Sigmoid colon (tissue), 7 donors: Measurements from ENCODE around the gene SUPT5H. TPM values are rescaled to one million over a fixed set of nuclear protein-coding genes. Genes with fewer than 3 reads are reported as not detected.

Source experiments
- DNase-seq: peaks from one replicate; pipeline ENCODE4 v3.0.0-alpha.2; 2019
- H3K27ac ChIP-seq, 4 donors: fragments of 200-600 bp; sonication (generic); one replicate each; pipeline ENCODE4 v1.5.1; 2016 to 2019; ENCODE audit warnings: mild to moderate bottlenecking in 1 of 4
- H3K27me3 ChIP-seq, 3 donors: fragments of 200-600 bp; sonication (generic); one replicate each; pipeline ENCODE4 v1.5.1; 2019; ENCODE audit warnings: mild to moderate bottlenecking in 1 of 3
- H3K36me3 ChIP-seq, 4 donors: fragments of 200-600 bp; sonication (generic); one replicate each; pipeline ENCODE4 v1.5.1; 2016 to 2019
- H3K4me1 ChIP-seq, 4 donors: fragments of 200-600 bp; sonication (generic); one replicate each; pipeline ENCODE4 v1.5.1; 2017 to 2019
- H3K4me3 ChIP-seq, 4 donors: fragments of 200-600 bp; sonication (generic); one replicate each; pipeline ENCODE4 v1.5.1; 2017 to 2019; ENCODE audit warnings: mild to moderate bottlenecking in 2 of 4, moderate library complexity in 1 of 4
- H3K9me3 ChIP-seq, 4 donors: fragments of 200-600 bp in 3 of 4; sonication (generic) in 3 of 4; one replicate each; pipeline versions ENCODE4 v1.5.1 to v1.6.1; 2013 to 2019
- CTCF ChIP-seq, 4 experiments: fragments of 450-650 bp in 3 of 4; fragments of 200-600 bp in 1 of 4; IDR thresholded peaks; one replicate each; pipeline ENCODE4 v1.5.1; 2016 to 2019; ENCODE audit warnings: antibody characterized with exemption in 4 of 4, mild to moderate bottlenecking in 3 of 4, moderate library complexity in 2 of 4
- EP300 ChIP-seq, 4 donors: sonication (generic); formaldehyde crosslinking; IDR thresholded peaks; one replicate each; pipeline ENCODE4 v1.6.1; 2017; ENCODE audit warnings: antibody characterized with exemption in 4 of 4
- POLR2A ChIP-seq, 2 donors: fragments of 450-650 bp; IDR thresholded peaks; one replicate each; pipeline ENCODE4 v1.6.1; 2016; ENCODE audit warnings: antibody characterized with exemption in 2 of 2, mild to moderate bottlenecking in 2 of 2, moderate library complexity in 2 of 2
- POLR2AphosphoS5 ChIP-seq, 4 donors: sonication (generic); formaldehyde crosslinking; IDR thresholded peaks; one replicate each; pipeline ENCODE4 v1.6.1; 2017; ENCODE audit warnings: antibody characterized with exemption in 4 of 4
- WGBS, 2 donors: extraction: QIAGEN DNeasy Blood & Tissue Kit; methylation state at CpG; one replicate each; pipeline ENCODE4 v1.1.7; 2013; 5-methylcytosine and 5-hydroxymethylcytosine counted together
- intact Hi-C: fragments of 100-400 bp; cut with DNase I; formaldehyde crosslinking; loops from one replicate; pipeline ENCODE4 v1.15.1; 2023
- polyA plus RNA-seq, 3 donors: library from polyadenylated mRNA; stranded (reverse); fragments of 200-250 nt; gene quantifications; one replicate each; pipeline ENCODE4 v1.2.3, GENCODE V29; 2013
- total RNA-seq, 4 donors: library from RNA; depleted of rRNA; stranded (reverse); fragments of >200 nt; gene quantifications; one replicate each; pipeline ENCODE4 v1.1.0, GENCODE V29; 2016
- donor health status: healthy with polysubstance abuse.
- donor health status: Bipolar disorder and iron deficiency.
- donor health status: healthy.

The SUPT5H gene
- total and polyA plus RNA-seq, 7 donors: 52.3 to 112 (median 77.1) TPM

GRCh38 chr19:39481676-39482075 lies 36.3 kb downstream of the SUPT5H start:
- 71 to 78% methylated on average over 11 of the region's 11 CpGs for WGBS, 2 donors
- no peak for TF ChIP-seq POLR2AphosphoS5 (IDR thresholded peaks at IDR 0.05)
- no peak for TF ChIP-seq EP300 (IDR thresholded peaks at IDR 0.05)
- no peak for TF ChIP-seq CTCF (IDR thresholded peaks at IDR 0.05)
- no peak for TF ChIP-seq POLR2A (IDR thresholded peaks at IDR 0.05)
- DNase-seq: no peak
- Histone ChIP-seq H3K4me1 (peaks cover 0 to 21% (median 19%) of the 10 kb centered on the region in 4 donors), H3K4me3 (peak overlapping the region; percentile 81 to 96 (median 93)), H3K36me3 (peaks cover 0 to 38% (median 21%) of the 10 kb centered on the region in 4 donors), H3K9me3 (no peaks in the 10 kb centered on the region), H3K27me3 (no peaks in the 10 kb centered on the region), H3K27ac (no peak overlapping the region)
- intact Hi-C loops: loop anchor here (2.0 to 5.0 kb wide), 3 partner anchors 37 to 89 kb away; partner anchors contain the start of genes EID2B, MED29, PAF1 and SUPT5H

GRCh38 chr19:39483141-39483540 lies 37.8 kb downstream of the SUPT5H start:
- DNase-seq: no peak
- intact Hi-C loops: loop anchor here (5.0 kb wide), 1 partner anchor 91 kb away; the partner anchor contains the start of genes MED29 and PAF1
- no peak overlapping the region for H3K4me3 ChIP-seq
- H3K27me3 ChIP-seq: no peaks in the 10 kb centered on the region
- H3K9me3 ChIP-seq: no peaks in the 10 kb centered on the region
- TF ChIP-seq CTCF (IDR thresholded peaks at IDR 0.05) (no peak), POLR2AphosphoS5 (IDR thresholded peaks at IDR 0.05) (no peak), POLR2A (IDR thresholded peaks at IDR 0.05) (no peak), EP300 (IDR thresholded peaks at IDR 0.05) (no peak)
- peaks cover 3 to 52% (median 26%) of the 10 kb centered on the region in 4 donors for H3K36me3 ChIP-seq
- peaks cover 0 to 21% (median 19%) of the 10 kb centered on the region in 4 donors for H3K4me1 ChIP-seq
- H3K27ac ChIP-seq: no peak overlapping the region
- 75 to 84% methylated on average over 6 of the region's 6 CpGs for WGBS, 2 donors

GRCh38 chr19:39489756-39490155 lies 44.4 kb downstream of the SUPT5H start:
- intact Hi-C loops: no loop called here
- no peaks in the 10 kb centered on the region for H3K9me3 ChIP-seq
- H3K36me3 ChIP-seq: peaks cover 20 to 68% (median 49%) of the 10 kb centered on the region in 4 donors
- no peaks in the 10 kb centered on the region for H3K27me3 ChIP-seq
- no peaks in the 10 kb centered on the region for H3K4me1 ChIP-seq
- no peak overlapping the region for H3K27ac ChIP-seq
- no peak for DNase-seq
- TF ChIP-seq POLR2A (IDR thresholded peaks at IDR 0.05): no peak
- TF ChIP-seq POLR2AphosphoS5 (IDR thresholded peaks at IDR 0.05): no peak
- TF ChIP-seq CTCF (IDR thresholded peaks at IDR 0.05): no peak
- no peak for TF ChIP-seq EP300 (IDR thresholded peaks at IDR 0.05)
- WGBS, 2 donors: 65 to 84% methylated on average over 10 of the region's 10 CpGs
- no peak overlapping the region for H3K4me3 ChIP-seq

- DNase-seq: no peak
- H3K27me3 ChIP-seq: peaks cover 0 to 15% (median 13%) of the 10 kb centered on the region in 3 donors
- 94 to 95% methylated on average over 6 of the region's 6 CpGs for WGBS, 2 donors
- no peaks in the 10 kb centered on the region for H3K4me1 ChIP-seq
- intact Hi-C loops: no loop called here
- no peaks in the 10 kb centered on the region for H3K9me3 ChIP-seq
- no peak overlapping the region for H3K27ac ChIP-seq
- no peak overlapping the region for H3K4me3 ChIP-seq
- TF ChIP-seq POLR2AphosphoS5 (IDR thresholded peaks at IDR 0.05) (no peak), CTCF (IDR thresholded peaks at IDR 0.05) (no peak), EP300 (IDR thresholded peaks at IDR 0.05) (no peak), POLR2A (IDR thresholded peaks at IDR 0.05) (no peak)
- peaks cover 20 to 43% (median 33%) of the 10 kb centered on the region in 4 donors for H3K36me3 ChIP-seq
Observed at GRCh38 chr19:39492225-39492624, 46.8 kb downstream of the SUPT5H start.

GRCh38 chr19:39492788-39493187 lies 47.4 kb downstream of the SUPT5H start:
- no peaks in the 10 kb centered on the region for H3K9me3 ChIP-seq
- peaks cover 0 to 20% (median 18%) of the 10 kb centered on the region in 3 donors for H3K27me3 ChIP-seq
- H3K27ac ChIP-seq: no peak overlapping the region
- no peak for TF ChIP-seq POLR2AphosphoS5 (IDR thresholded peaks at IDR 0.05)
- no peak for TF ChIP-seq EP300 (IDR thresholded peaks at IDR 0.05)
- no peak for TF ChIP-seq POLR2A (IDR thresholded peaks at IDR 0.05)
- TF ChIP-seq CTCF (IDR thresholded peaks at IDR 0.05): no peak
- peaks cover 20 to 38% (median 30%) of the 10 kb centered on the region in 4 donors for H3K36me3 ChIP-seq
- no peak overlapping the region for H3K4me3 ChIP-seq
- 83 to 87% methylated on average over 3 of the region's 3 CpGs for WGBS, 2 donors
- intact Hi-C loops: no loop called here
- DNase-seq: no peak
- peaks cover 0 to 4% (median 2%) of the 10 kb centered on the region in 4 donors for H3K4me1 ChIP-seq
